ENCODE data around the gene TRAPPC2L.
"Not testable (repeated sequence)": the region's sequence is repeated elsewhere in the genome, so short reads cannot be mapped to it uniquely, and the experiment has no call there.

Gene TRAPPC2L

GRCh38 chr16:88878967-88879787, 22.2 kb downstream of the TRAPPC2L start:
- DNase-seq = no peak

DNA sequence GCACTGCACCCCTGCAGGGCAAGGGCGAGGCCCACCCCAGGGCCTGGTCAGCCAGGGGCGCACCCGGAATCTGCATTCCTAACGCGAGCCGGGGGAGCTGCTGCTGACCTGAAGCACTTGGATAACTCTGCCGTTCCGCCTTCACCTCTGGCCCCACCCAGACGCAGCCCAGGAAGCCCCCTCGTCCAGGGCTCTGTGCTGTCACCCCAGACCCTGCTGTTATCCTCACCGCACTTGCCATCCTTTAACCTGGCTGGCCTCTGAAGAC, 22.8 kb downstream of the TRAPPC2L start:
- DNase-seq = no peak

GRCh38 chr16:88880226-88881006, 23.5 kb downstream of the TRAPPC2L start:
- DNase-seq = no peak

GRCh38 chr16:88881007-88881615, 24.2 kb downstream of the TRAPPC2L start:
- DNase-seq = no peak

DNA sequence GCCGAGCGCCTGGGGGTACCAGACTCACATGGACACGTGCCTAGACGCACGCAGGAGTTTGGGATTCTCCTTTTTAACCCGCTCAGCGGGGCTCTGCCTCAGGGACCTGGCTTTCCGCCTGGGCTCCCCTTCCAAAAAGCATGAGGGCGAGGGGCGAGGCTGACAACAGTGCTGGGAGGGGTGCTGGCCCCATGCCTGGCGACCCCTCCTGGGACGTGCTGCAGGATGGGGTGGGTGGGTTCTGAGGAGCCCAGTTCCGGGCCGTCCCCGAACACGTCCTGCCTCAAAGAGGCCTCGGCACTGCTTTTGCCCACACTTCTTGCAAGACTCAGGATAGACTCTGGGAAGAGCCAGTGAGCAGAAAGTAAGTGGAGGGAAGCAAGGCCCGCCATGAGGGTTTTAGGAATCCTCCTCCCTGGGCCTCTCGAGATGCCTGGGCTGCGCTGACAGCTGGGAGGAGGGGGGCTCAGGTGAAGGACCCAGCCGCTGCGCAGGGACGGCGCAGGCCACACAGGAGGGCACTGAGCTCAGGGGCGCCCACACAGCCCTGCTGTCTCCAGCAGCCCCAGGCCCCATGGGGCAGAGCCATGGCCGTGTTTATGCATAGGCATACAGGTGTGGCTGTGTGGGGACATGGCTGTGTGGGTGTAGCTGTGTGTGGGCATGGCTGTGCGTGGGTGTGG, 24.9 kb downstream of the TRAPPC2L start:
- no peak for DNase-seq

DNA sequence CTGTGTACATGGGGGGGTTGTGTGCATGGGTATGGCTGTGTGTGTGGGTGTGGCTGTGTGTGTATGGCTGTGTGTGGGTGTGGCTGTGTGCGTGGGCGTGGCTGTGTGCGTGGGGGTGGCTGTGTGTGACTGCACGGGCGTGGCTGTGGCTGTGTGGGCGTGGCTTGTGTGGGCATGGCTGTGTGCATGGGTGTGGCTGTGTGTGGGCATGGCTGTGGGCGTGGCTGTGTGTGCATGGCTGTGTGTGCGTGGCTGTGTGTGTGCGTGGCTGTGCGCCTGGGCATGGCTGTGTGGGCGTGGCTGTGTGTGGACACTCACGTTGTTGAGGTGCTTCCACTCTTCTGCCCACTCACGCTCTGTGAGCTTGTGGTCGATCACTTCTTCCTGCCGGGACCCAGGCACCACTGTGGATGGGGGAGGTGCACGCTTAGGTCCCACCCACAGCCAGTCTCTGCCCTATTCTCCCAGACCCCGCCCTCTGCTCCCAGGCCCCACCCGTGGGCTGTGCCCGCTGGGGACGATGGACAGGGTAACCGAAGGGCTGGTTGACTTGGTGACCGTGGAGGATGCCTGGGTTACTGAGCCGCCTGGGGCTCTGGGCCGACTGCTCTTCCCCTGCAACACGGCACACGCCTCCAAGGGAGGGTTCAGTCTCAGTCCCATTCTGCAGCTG, 25.6 kb downstream of the TRAPPC2L start:
- no peak for DNase-seq

DNA sequence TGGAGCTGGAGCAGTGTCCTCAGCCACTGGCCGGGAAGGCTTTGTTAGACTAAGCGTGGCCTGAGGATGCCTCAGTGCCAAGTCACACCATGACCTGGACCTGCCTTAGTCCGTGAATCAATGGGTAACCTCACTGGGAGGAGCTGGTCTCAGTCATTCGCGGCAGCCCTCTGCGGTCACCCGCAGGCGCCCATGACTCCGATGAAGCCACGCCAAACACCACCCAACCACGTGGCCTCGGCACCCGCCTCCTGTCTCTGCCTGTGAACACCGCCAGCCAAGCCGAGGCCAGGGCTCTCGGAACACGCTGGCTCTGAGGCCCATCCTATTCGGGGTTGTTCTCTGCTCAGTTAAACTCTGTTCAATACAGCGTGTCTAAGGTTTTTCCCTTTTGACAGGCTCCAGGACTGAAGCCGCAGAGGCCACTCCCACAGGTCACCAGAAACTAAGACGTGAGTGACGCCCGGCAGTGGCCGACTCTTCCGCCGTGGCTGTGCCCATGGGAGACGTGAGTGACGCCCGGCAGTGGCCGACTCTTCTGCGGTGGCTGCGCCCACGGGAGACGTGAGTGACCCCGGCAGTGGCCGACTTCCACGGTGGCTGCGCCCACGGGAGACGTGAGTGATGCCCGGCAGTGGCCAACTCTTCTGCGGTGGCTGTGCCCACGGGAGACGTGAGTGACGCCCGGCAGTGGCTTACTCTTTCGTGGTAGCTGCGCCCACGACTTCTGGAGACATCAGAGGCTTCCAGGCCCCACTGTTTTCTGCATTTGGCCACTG, 26.4 kb downstream of the TRAPPC2L start:
- no peak for DNase-seq

DNA sequence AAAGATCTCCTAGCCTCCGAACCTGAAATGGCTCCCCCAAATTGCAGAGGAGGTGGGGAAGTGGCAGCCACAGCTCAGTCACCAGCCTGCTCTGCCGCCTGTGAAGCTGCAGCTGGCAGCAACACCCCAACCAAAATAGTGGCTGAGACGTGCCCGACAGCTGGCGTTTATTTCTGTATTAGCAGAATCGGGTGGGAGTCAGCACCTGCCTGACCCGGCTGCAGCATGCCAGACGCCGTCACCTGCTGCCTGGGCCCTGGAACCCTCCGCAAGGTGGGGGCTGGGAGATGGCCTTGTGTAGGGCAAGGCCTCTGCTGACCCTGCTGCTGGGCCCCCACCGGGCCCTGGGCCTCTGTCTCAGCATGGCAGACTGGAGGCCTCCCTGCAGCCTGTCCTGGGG, 27.0 kb downstream of the TRAPPC2L start:
- DNase-seq = no peak

DNA sequence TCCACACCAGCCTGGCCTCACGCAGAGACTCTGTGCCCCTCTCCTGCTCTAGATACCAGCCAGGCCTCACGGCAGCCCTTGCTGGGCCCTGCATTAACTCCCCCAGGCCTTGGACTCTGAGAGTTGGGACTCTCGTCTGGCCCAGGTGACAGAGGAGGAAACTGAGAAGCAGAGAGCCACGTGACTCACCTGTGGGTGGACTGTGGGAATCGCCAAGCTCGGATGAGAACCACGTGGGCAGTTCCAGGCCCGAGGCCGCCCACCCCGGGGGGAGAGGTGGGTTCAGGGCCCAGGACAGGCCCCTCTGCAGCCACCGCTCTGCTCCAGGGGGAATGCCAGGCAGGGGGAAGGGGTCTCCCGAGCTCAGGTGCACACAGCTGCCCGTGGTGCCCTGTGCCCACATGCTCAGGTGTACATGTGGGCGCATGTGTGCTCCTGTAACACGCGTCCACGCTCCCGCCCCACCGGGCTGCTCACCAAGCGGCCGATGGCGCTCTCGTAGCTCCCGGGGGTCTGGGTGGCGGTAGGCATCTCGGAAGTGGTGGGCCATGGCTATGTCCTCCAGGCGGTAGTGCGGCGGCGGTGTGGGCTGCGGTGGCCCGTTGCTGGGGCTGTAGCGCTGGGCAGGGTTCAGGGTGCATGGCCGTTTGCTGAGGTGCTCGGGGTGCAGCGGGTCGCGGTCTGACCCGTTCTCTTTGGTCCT, 27.8 kb downstream of the TRAPPC2L start:
- DNase-seq = no peak

DNA sequence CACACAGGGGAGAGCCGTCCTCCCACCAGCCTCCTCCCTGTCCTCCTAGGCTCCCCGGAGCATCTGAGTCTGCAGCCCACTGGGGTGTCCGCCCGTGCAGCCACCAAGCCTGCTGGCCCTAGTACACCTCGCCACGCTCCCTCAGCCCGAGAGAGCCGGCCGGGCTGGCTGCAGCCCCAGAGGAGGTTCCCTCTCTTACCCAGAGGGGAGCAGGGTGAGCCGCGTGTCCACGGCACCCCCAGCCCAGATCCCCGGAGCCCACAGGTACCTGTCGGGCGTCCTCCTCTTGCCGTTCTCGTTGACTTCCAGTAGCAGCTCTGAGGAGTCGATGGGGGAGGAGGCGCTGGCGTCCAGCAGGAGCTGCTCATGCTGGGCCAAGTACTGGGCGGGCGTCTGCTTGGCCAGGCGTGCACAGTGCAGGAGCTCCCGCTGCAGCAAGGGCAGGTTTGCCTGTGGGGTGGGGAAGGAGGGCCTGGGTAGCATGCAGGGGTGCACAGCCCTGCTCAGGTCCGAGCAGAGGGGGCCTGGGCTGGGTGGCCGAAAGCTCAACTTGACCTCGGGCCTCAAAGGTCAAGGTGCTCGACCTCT, 28.9 kb downstream of the TRAPPC2L start:
- no peak for DNase-seq

DNA sequence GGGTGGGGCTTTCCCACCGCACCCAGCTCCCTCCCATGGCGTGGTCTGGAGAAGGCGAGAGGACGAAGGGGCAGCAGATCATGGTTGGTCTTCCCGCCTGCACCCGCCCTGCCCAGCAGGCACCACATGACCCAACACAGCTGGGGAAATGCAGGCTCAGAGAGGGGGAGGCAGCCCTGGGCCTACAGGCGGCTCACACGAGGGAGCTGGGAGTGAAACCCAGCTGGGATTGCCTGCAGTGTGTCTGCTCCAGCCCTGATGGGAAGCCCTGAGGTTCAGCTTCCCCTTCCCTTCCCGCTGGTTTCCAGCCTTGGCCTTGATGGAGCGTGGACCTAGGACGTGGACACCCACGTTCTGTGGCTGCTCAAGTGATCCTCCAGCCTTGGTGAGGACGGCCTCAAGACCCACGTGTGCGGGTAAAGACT, 29.5 kb downstream of the TRAPPC2L start:
- DNase-seq = no peak

- no peak for DNase-seq
Observed at GRCh38 chr16:88886845-88887521, 30.1 kb downstream of the TRAPPC2L start.

- no peak for DNase-seq
Observed at GRCh38 chr16:88888057-88888456, 31.1 kb downstream of the TRAPPC2L start.

DNA sequence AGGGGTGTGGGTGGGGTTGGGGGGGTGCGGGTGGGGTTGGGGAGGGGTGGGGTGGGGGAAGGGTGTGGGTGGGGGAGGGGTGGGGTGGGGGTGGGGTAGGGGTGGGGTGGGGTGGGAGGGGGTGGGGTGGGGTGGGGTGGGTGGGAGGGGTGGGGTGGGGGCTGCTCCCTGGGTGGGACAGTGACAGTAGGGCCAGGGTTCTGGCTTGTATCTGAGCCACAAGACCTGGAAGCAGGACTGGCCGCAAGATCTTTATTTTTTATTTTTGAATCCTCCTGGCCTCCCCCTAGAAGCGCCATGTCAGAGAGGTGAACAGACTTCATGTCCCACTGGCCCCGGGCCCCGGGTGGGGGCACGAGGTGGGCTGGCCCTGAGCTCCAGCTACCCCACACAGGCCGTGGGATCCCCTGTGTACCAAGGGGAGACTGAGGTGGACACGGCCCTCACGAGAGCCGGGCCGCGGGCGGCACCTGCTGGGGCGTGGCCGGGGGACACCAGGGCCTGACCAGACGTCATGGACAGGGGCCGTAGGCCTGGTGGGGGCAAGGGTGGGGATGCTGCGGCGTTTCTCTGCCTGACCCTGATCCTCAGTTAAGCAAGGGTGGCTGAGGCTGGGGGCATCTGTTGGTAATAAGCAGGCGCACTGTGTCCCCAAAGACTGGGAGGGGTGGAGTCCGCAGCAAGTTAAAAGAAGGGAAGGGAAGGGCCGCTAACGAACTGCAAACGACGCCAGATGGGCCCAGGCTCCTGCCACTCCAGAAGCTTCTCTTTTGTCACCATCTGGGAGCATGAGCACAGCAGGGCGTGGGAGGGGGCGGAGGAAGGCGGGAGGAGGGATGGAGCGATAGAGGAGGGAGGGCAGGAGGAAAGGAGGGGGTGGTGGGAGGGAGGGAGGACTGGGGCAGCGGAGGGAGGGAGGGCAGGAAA, 31.8 kb downstream of the TRAPPC2L start:
- no peak for DNase-seq

GRCh38 chr16:88889702-88890352, 32.9 kb downstream of the TRAPPC2L start:
- not testable (repeated sequence) for DNase-seq

- no peak for DNase-seq
Observed at GRCh38 chr16:88891083-88891482, 34.2 kb downstream of the TRAPPC2L start.

- no peak for DNase-seq
Observed at GRCh38 chr16:88892065-88892464, 35.1 kb downstream of the TRAPPC2L start.

GRCh38 chr16:88893127-88893968, 36.4 kb downstream of the TRAPPC2L start:
- no peak for DNase-seq
